Cardiac fibroblast (primary cell): ENCODE data around the gene TSPAN9.

ENCODE experiments used
- DNase-seq, 2 donors: peaks; one replicate each; pipeline versions ENCODE4 v3.0.0 to v3.0.0-alpha.2; 2010; ENCODE audit warnings: low read depth in 2 of 2
- H3K4me3 ChIP-seq, 2 donors: replicated peaks in 1 of 2; 1 replicate in 1 of 2; 2 replicates in 1 of 2; pipeline ENCODE4 v1.5.1; 2011; ENCODE audit warnings: low read depth in 2 of 2, low read length in 2 of 2, mild to moderate bottlenecking in 2 of 2, moderate library complexity in 1 of 2
- TF ChIP-seq, protein P1 (sequence below): IDR thresholded peaks from one replicate; pipeline ENCODE4 v1.5.1; 2011; ENCODE audit warnings: low read depth, mild to moderate bottlenecking, low read length, inconsistent platforms

TSPAN9 gene

DNA sequence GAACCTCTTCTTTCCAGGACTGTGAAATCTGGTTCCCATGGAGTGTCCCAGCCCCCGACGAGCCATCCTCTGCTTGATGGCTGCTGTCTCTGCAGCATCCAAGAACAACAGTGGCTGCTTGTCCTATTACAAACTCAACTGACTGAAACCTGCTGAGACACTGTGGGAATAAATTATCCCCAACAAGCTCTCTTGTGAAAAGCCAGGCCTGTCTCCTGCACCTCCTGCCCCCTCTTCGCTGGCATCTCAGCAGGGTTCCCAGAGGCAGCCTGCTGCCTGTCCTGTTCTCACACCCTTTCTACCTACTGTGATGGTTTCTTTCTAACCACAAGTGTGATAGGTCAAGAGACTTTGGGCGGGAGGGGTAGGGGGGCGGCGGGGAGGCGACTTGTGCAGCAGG is 180.2 kb downstream of the TSPAN9 start:
- DNase-seq = no peak
- H3K4me3 ChIP-seq = no peak overlapping the region

GRCh38 chr12:3259973-3260372 is 182.8 kb downstream of the TSPAN9 start:
- DNase-seq = no peak
- TF ChIP-seq, protein P1, sequence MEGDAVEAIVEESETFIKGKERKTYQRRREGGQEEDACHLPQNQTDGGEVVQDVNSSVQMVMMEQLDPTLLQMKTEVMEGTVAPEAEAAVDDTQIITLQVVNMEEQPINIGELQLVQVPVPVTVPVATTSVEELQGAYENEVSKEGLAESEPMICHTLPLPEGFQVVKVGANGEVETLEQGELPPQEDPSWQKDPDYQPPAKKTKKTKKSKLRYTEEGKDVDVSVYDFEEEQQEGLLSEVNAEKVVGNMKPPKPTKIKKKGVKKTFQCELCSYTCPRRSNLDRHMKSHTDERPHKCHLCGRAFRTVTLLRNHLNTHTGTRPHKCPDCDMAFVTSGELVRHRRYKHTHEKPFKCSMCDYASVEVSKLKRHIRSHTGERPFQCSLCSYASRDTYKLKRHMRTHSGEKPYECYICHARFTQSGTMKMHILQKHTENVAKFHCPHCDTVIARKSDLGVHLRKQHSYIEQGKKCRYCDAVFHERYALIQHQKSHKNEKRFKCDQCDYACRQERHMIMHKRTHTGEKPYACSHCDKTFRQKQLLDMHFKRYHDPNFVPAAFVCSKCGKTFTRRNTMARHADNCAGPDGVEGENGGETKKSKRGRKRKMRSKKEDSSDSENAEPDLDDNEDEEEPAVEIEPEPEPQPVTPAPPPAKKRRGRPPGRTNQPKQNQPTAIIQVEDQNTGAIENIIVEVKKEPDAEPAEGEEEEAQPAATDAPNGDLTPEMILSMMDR = no peak

More for the DNA sequence above, 180.2 kb downstream of the TSPAN9 start:
- TF ChIP-seq, protein P1 = no peak

GRCh38 chr12:3261782-3262359 is 184.7 kb downstream of the TSPAN9 start:
- TF ChIP-seq, protein P1 = peak; percentile 29
- no peak overlapping the region for H3K4me3 ChIP-seq
- peak; percentile 54 to 63 for DNase-seq

More at GRCh38 chr12:3259973-3260372, 182.8 kb downstream of the TSPAN9 start:
- H3K4me3 ChIP-seq = no peak overlapping the region

- DNase-seq = no peak
- TF ChIP-seq, protein P1 = no peak
- no peak overlapping the region for H3K4me3 ChIP-seq
These were observed 185.3 kb downstream of the TSPAN9 start for GRCh38 chr12:3262470-3262869.

DNA sequence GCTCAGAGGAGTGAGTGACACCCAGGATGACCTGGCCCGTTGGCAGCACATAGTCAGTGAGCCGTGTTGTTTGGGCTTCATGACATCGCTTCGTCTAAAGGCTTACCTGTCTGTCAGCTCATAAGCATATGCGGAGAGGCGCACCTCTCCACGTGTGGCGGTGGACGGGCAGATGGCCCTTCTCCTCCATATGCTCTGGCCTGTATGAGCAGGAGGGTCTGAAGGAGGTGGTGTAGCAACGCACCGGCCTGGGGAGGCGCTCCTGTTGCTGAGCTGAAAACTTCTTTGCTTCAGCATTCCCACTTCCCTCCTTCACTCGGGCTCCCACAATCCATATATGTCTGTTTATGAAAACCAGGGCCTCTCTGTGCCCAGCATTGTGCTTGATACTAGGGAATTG is 186.1 kb downstream of the TSPAN9 start:
- DNase-seq = no peak
- H3K4me3 ChIP-seq = no peak overlapping the region
- TF ChIP-seq, protein P1 = no peak

- DNase-seq = no peak
- TF ChIP-seq, protein P1 = no peak
- H3K4me3 ChIP-seq = no peak overlapping the region
These were observed 187.1 kb downstream of the TSPAN9 start for GRCh38 chr12:3263939-3264922.
